HAP-1 (cell line): ENCODE results near the gene AGAP3.

Source experiments
- DNase-seq, 2 experiments: peaks; one replicate each; pipeline ENCODE4 v3.0.0-alpha.2; 2016 to 2020; ENCODE audit warnings: low spot score in 2 of 2
- H3K27me3 ChIP-seq: fragments of 250-450 bp; sonication (Bioruptor Pico); 2 replicates; pipeline ENCODE4 v1.5.1; 2020; ENCODE audit warnings: low read depth, mild to moderate bottlenecking, moderate library complexity
- H3K36me3 ChIP-seq: fragments of 250-450 bp; sonication (Bioruptor Pico); replicated peaks from 2 replicates; pipeline ENCODE4 v1.5.1; 2020; ENCODE audit warnings: mild to moderate bottlenecking
- H3K4me1 ChIP-seq: fragments of 250-450 bp; sonication (Bioruptor Pico); 2 replicates; pipeline ENCODE4 v1.5.1; 2020; ENCODE audit warnings: mild to moderate bottlenecking
- H3K4me3 ChIP-seq: fragments of 250-450 bp; sonication (Bioruptor Pico); 2 replicates; pipeline ENCODE4 v1.5.1; 2020; ENCODE audit warnings: mild to moderate bottlenecking, moderate library complexity
- H3K9me3 ChIP-seq: fragments of 250-450 bp; sonication (Bioruptor Pico); 2 replicates; pipeline ENCODE4 v1.5.1; 2020; ENCODE audit warnings: mild to moderate bottlenecking, moderate library complexity
- in situ Hi-C: fragments of 300-500 bp; cut with MboI; formaldehyde crosslinking; loops from 3 replicates; pipeline ENCODE4 v1.14.3; 2020; ENCODE audit warnings: low sequenced_read_pairs, inconsistent platforms, mixed read lengths

Gene AGAP3

GRCh38 chr7:151062111-151062398 lies 24.2 kb upstream of the AGAP3 start:
- Histone ChIP-seq H3K36me3 (peaks cover 40% of the 10 kb centered on the region), H3K9me3 (no peaks in the 10 kb centered on the region), H3K4me3 (peak overlapping the region; percentile 88; the same call in 1 of the 2 replicates), H3K27me3 (no peaks in the 10 kb centered on the region), H3K4me1 (peaks cover 23% of the 10 kb centered on the region)
- in situ Hi-C loops: no loop called here
- DNase-seq: no peak

GRCh38 chr7:151062399-151063211 lies 23.7 kb upstream of the AGAP3 start:
- Histone ChIP-seq H3K36me3 (peaks cover 46% of the 10 kb centered on the region), H3K4me1 (peaks cover 23% of the 10 kb centered on the region), H3K4me3 (no peak overlapping the region), H3K27me3 (no peaks in the 10 kb centered on the region), H3K9me3 (no peaks in the 10 kb centered on the region)
- DNase-seq: peak in 1 of 2 experiments; percentile 70
- in situ Hi-C loops: no loop called here

- in situ Hi-C loops: no loop called here
- H3K27me3 ChIP-seq: no peaks in the 10 kb centered on the region
- peaks cover 22% of the 10 kb centered on the region for H3K4me1 ChIP-seq
- no peaks in the 10 kb centered on the region for H3K9me3 ChIP-seq
- peaks cover 52% of the 10 kb centered on the region for H3K36me3 ChIP-seq
- no peak for DNase-seq
- H3K4me3 ChIP-seq: no peak overlapping the region
Observed at GRCh38 chr7:151063212-151063561, 23.1 kb upstream of the AGAP3 start.

- peaks cover 13% of the 10 kb centered on the region for H3K4me1 ChIP-seq
- H3K36me3 ChIP-seq: peaks cover 59% of the 10 kb centered on the region
- H3K27me3 ChIP-seq: no peaks in the 10 kb centered on the region
- H3K4me3 ChIP-seq: no peak overlapping the region
- DNase-seq: no peak
- H3K9me3 ChIP-seq: no peaks in the 10 kb centered on the region
- in situ Hi-C loops: no loop called here
Observed at GRCh38 chr7:151064454-151064853, 21.8 kb upstream of the AGAP3 start.

GRCh38 chr7:151064993-151065392 lies 21.3 kb upstream of the AGAP3 start:
- Histone ChIP-seq H3K4me3 (no peak overlapping the region), H3K27me3 (no peaks in the 10 kb centered on the region), H3K9me3 (no peaks in the 10 kb centered on the region), H3K4me1 (peaks cover 13% of the 10 kb centered on the region), H3K36me3 (peaks cover 64% of the 10 kb centered on the region)
- in situ Hi-C loops: no loop called here
- DNase-seq: no peak

GRCh38 chr7:151065516-151065915 lies 20.8 kb upstream of the AGAP3 start:
- Histone ChIP-seq H3K4me3 (no peak overlapping the region), H3K36me3 (peaks cover 69% of the 10 kb centered on the region), H3K27me3 (no peaks in the 10 kb centered on the region), H3K9me3 (no peaks in the 10 kb centered on the region), H3K4me1 (peaks cover 13% of the 10 kb centered on the region)
- DNase-seq: no peak
- in situ Hi-C loops: no loop called here

GRCh38 chr7:151066273-151066974 lies 19.9 kb upstream of the AGAP3 start:
- Histone ChIP-seq H3K27me3 (no peaks in the 10 kb centered on the region), H3K4me3 (no peak overlapping the region), H3K36me3 (peaks cover 78% of the 10 kb centered on the region), H3K9me3 (no peaks in the 10 kb centered on the region), H3K4me1 (peaks cover 6% of the 10 kb centered on the region)
- in situ Hi-C loops: no loop called here
- DNase-seq: no peak

GRCh38 chr7:151068069-151068773 lies 18.1 kb upstream of the AGAP3 start:
- no peak for DNase-seq
- H3K36me3 ChIP-seq: peaks cover 85% of the 10 kb centered on the region

GRCh38 chr7:151069841-151070573 lies 16.3 kb upstream of the AGAP3 start:
- in situ Hi-C loops: no loop called here
- no peaks in the 10 kb centered on the region for H3K27me3 ChIP-seq
- no peaks in the 10 kb centered on the region for H3K9me3 ChIP-seq
- H3K4me3 ChIP-seq: no peak overlapping the region
- H3K36me3 ChIP-seq: peaks cover 89% of the 10 kb centered on the region
- no peak for DNase-seq
- no peaks in the 10 kb centered on the region for H3K4me1 ChIP-seq

More at GRCh38 chr7:151068069-151068773, 18.1 kb upstream of the AGAP3 start:
- Histone ChIP-seq H3K4me1 (no peaks in the 10 kb centered on the region), H3K4me3 (no peak overlapping the region), H3K27me3 (no peaks in the 10 kb centered on the region), H3K9me3 (no peaks in the 10 kb centered on the region)
- in situ Hi-C loops: no loop called here

- Histone ChIP-seq H3K4me1 (no peaks in the 10 kb centered on the region), H3K4me3 (no peak overlapping the region), H3K36me3 (peaks cover 90% of the 10 kb centered on the region), H3K9me3 (no peaks in the 10 kb centered on the region), H3K27me3 (no peaks in the 10 kb centered on the region)
- DNase-seq: no peak
- in situ Hi-C loops: no loop called here
Observed at GRCh38 chr7:151070574-151070960, 15.7 kb upstream of the AGAP3 start.

GRCh38 chr7:151071032-151071866 lies 15.0 kb upstream of the AGAP3 start:
- peaks cover 93% of the 10 kb centered on the region for H3K36me3 ChIP-seq
- no peaks in the 10 kb centered on the region for H3K27me3 ChIP-seq
- H3K4me3 ChIP-seq: no peak overlapping the region
- no peak for DNase-seq
- in situ Hi-C loops: no loop called here
- no peaks in the 10 kb centered on the region for H3K4me1 ChIP-seq
- no peaks in the 10 kb centered on the region for H3K9me3 ChIP-seq

GRCh38 chr7:151073990-151074389 lies 12.3 kb upstream of the AGAP3 start:
- Histone ChIP-seq H3K36me3 (peaks cover 86% of the 10 kb centered on the region), H3K9me3 (no peaks in the 10 kb centered on the region), H3K4me3 (no peak overlapping the region), H3K27me3 (no peaks in the 10 kb centered on the region), H3K4me1 (peaks cover 3% of the 10 kb centered on the region)
- in situ Hi-C loops: no loop called here
- DNase-seq: no peak
